Measurements from ENCODE around the gene DUSP16.
A peak's percentile ranks its signal among the peaks of the same experiment; 100 is the strongest.

The DUSP16 gene

GRCh38 chr12:12564911-12565310 is 2.2 kb upstream of the DUSP16 start:
- DNase-seq (ENCODE audit: extremely low spot score): no peak
- TF ChIP-seq CTCF (IDR thresholded peaks at IDR 0.05; ENCODE audit: control extremely low read depth, extremely low read depth, low read depth, missing control alignments): no peak
- ChIA-PET POLR2A (interaction anchor here (0.7 to 1.5 kb wide), 2 partner anchors 16 to 78 kb away, joined by 3 to 7 read pairs; no protein-coding TSS in a partner anchor), CTCF (interaction anchor here (1.0 to 2.8 kb wide), 16 partner anchors 8 to 207 kb away, joined by 3 to 40 read pairs (median 6); no protein-coding TSS in a partner anchor)

- ChIA-PET CTCF (interaction anchor here (0.8 to 2.8 kb wide), 32 partner anchors 9 to 227 kb away, joined by 3 to 40 read pairs (median 4); no protein-coding TSS in a partner anchor), POLR2A (interaction anchor here (1.0 to 1.5 kb wide), 2 partner anchors 14 to 58 kb away, joined by 3 read pairs; no protein-coding TSS in a partner anchor)
- no peak for DNase-seq (ENCODE audit: extremely low spot score)
- TF ChIP-seq CTCF (IDR thresholded peaks at IDR 0.05; ENCODE audit: control extremely low read depth, extremely low read depth, low read depth, missing control alignments): no peak
Observed at GRCh38 chr12:12563290-12563928, 746 bp upstream of the DUSP16 start.

GRCh38 chr12:12562016-12562483 is 613 bp downstream of the DUSP16 start:
- peak; percentile 30 for DNase-seq (ENCODE audit: extremely low spot score)
- TF ChIP-seq CTCF (IDR thresholded peaks at IDR 0.05; ENCODE audit: control extremely low read depth, extremely low read depth, low read depth, missing control alignments): no peak
- ChIA-PET CTCF (interaction anchor here (1.3 to 2.8 kb wide), 6 partner anchors 7 to 45 kb away, joined by 3 to 30 read pairs (median 13); no protein-coding TSS in a partner anchor), POLR2A (interaction anchor here (1.0 kb wide), 1 partner anchor 56 kb away, joined by 3 read pairs; no protein-coding TSS in a partner anchor)

GRCh38 chr12:12561371-12562015 is 1.2 kb downstream of the DUSP16 start:
- POLR2A ChIA-PET: no interaction called here
- TF ChIP-seq CTCF (IDR thresholded peaks at IDR 0.05; ENCODE audit: control extremely low read depth, extremely low read depth, low read depth, missing control alignments): no peak
- CTCF ChIA-PET: no interaction called here
- no peak for DNase-seq (ENCODE audit: extremely low spot score)

- CTCF ChIA-PET: no interaction called here
- DNase-seq (ENCODE audit: extremely low spot score): peak; percentile 42
- POLR2A ChIA-PET: no interaction called here
- TF ChIP-seq CTCF (IDR thresholded peaks at IDR 0.05; ENCODE audit: control extremely low read depth, extremely low read depth, low read depth, missing control alignments): no peak
Observed at GRCh38 chr12:12560587-12561370, 1.9 kb downstream of the DUSP16 start.

- CTCF ChIA-PET: interaction anchor here (1.4 to 2.0 kb wide), 3 partner anchors 11 to 94 kb away, joined by 3 to 5 read pairs (median 4); no protein-coding TSS in a partner anchor
- TF ChIP-seq CTCF (IDR thresholded peaks at IDR 0.05; ENCODE audit: control extremely low read depth, extremely low read depth, low read depth, missing control alignments): no peak
- no peak for DNase-seq (ENCODE audit: extremely low spot score)
- POLR2A ChIA-PET: no interaction called here
Observed at GRCh38 chr12:12559719-12560296, 2.9 kb downstream of the DUSP16 start.

Data from GM10248 (cell line).